Erythroblast (primary cell): ENCODE results near the gene HELZ.

Experiments
- GATA1 ChIP-seq: IDR thresholded peaks from 2 replicates; pipeline ENCODE4 v1.6.1; 2011; ENCODE audit warnings: low read depth, mild to moderate bottlenecking, control low read depth, low read length, moderate library complexity
- POLR2A ChIP-seq: IDR thresholded peaks from 2 replicates; pipeline ENCODE4 v1.6.1; 2011; ENCODE audit warnings: mild to moderate bottlenecking, low read length

- TF ChIP-seq POLR2A (no peak), GATA1 (no peak)
Measured at GRCh38 chr17:67183531-67183930, 61.5 kb downstream of the HELZ start.
